Effector memory CD8-positive, alpha-beta T cell (primary cell): Measurements from ENCODE around the gene SURF6.
A peak's percentile ranks its signal among the peaks of the same experiment; 100 is the strongest.

Experiments
- ATAC-seq: fragments of 150-1000 bp; cut with Tn5 transposase; replicated peaks from 2 replicates; pipeline ENCODE4 v1.10.0; 2021; ENCODE audit warnings: mild to moderate bottlenecking, moderate library complexity
- DNase-seq, 3 experiments: peaks; one replicate each; pipeline ENCODE4 v3.0.0; 2021
- H3K27ac Mint-ChIP-seq, 2 donors: one replicate each; pipeline ENCODE4 v1.8.0; 2022; ENCODE audit warnings: mild to moderate bottlenecking in 2 of 2, mixed read lengths in 2 of 2, moderate library complexity in 2 of 2
- H3K27me3 Mint-ChIP-seq, 2 donors: one replicate each; pipeline ENCODE4 v1.8.0; 2022; ENCODE audit warnings: mixed read lengths in 2 of 2
- H3K36me3 Mint-ChIP-seq: one replicate; pipeline ENCODE4 v1.8.0; 2022; ENCODE audit warnings: mild to moderate bottlenecking, moderate library complexity, mixed read lengths; ENCODE audit not compliant: insufficient read depth
- H3K4me1 Mint-ChIP-seq, 2 donors: one replicate each; pipeline ENCODE4 v1.8.0; 2022; ENCODE audit warnings: low read depth in 2 of 2, mixed read lengths in 2 of 2
- H3K4me3 Mint-ChIP-seq, 2 donors: one replicate each; pipeline ENCODE4 v1.8.0; 2022; ENCODE audit warnings: mild to moderate bottlenecking in 2 of 2, mixed read lengths in 2 of 2, moderate library complexity in 2 of 2
- H3K9me3 Mint-ChIP-seq, 2 donors: one replicate each; pipeline ENCODE4 v1.8.0; 2022; ENCODE audit warnings: mixed read lengths in 2 of 2

Gene SURF6

DNA sequence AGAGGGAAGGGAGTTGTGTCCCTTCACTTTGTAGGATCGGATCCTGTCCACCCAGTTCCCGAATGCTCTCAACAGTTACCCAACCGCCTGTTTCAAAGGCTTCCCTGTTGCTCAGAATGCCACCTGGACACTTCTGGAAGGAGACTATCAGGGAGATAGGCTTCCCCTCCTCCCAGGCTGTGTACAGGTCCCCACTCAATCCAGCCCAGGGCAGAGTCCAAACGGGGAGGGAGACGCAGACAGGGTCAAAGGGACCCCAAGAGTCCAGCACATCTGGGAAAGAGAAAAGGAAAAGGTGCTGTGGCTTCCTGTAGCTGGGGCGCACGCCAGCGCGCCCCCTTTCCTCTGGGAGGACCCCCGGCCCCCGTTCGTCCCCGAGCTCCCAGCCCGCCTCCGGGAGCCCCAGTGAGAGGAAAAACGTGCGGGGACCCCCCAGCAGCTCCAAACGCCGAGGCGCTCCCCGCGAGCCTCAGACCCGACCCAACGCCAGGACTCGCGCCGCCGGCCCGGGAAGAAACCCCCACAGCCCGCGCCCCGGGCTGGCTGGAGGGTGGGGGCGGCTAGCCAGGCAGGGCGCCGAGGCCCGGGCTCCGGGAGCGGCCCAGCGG lies 39.2 kb upstream of the SURF6 start:
- ATAC-seq = no peak
- Mint-ChIP-seq H3K9me3 (no peaks in the 10 kb centered on the region), H3K27ac (peak overlapping the region; percentile 97 to 98), H3K4me1 (peaks cover 28 to 41% of the 10 kb centered on the region in 2 donors), H3K36me3 (peaks cover 52% of the 10 kb centered on the region), H3K4me3 (peak overlapping the region; percentile 93 to 94), H3K27me3 (no peaks in the 10 kb centered on the region)
- DNase-seq = no peak

DNA sequence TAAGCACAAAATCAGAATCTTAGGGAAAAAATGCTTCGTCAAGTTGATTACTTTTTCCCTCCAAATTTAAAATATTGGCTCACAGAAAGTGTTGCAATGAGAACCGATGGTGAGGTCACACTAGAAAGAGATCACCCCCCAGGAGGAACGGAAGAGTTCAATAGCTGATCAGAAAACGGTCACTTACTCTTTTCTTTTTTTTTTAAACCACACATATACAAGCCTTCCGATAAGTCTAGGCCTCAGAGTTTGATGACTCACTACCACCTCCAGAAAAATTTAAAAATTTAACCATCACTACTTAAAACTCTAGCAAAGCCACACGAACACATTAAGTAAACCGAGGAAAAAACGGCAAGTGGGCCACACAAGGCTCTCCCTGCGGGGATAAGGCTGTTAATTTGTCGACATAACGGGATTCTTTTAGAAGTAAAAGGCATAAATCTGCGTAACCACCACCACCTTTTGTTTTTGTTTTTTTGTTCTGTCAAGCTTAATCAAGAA lies 38.7 kb upstream of the SURF6 start:
- Mint-ChIP-seq H3K4me1 (peaks cover 33 to 47% of the 10 kb centered on the region in 2 donors), H3K9me3 (no peaks in the 10 kb centered on the region), H3K4me3 (peak overlapping the region; percentile 93 to 94), H3K27me3 (no peaks in the 10 kb centered on the region), H3K36me3 (peaks cover 57% of the 10 kb centered on the region), H3K27ac (peak overlapping the region; percentile 97 to 98)
- peak; percentile 29 for ATAC-seq
- no peak for DNase-seq

DNA sequence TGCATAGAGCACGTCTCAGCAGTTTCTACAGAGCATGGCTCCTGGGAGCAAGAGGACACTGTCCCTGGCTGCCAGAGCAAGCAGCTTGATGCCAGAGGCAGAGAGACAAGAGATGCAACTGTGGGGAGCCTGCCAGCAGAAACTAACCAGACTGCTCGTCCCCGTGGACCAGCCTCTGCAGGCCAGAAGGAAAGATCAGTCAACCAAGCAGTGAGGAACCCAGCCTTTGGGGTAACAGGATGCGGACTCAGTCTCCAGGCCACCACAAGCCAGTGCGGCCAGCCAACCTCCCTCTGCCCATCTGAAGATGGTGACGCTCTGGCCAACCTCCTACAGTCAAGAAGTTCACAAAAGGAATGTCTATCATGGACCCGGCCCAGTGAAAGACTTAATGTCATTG lies 36.2 kb upstream of the SURF6 start:
- DNase-seq = no peak
- Mint-ChIP-seq H3K27me3 (no peaks in the 10 kb centered on the region), H3K4me3 (peak overlapping the region; percentile 93 to 94), H3K27ac (peak overlapping the region; percentile 94 to 97), H3K36me3 (peaks cover 79% of the 10 kb centered on the region), H3K4me1 (peaks cover 59 to 61% of the 10 kb centered on the region in 2 donors), H3K9me3 (no peaks in the 10 kb centered on the region)
- no peak for ATAC-seq

DNA sequence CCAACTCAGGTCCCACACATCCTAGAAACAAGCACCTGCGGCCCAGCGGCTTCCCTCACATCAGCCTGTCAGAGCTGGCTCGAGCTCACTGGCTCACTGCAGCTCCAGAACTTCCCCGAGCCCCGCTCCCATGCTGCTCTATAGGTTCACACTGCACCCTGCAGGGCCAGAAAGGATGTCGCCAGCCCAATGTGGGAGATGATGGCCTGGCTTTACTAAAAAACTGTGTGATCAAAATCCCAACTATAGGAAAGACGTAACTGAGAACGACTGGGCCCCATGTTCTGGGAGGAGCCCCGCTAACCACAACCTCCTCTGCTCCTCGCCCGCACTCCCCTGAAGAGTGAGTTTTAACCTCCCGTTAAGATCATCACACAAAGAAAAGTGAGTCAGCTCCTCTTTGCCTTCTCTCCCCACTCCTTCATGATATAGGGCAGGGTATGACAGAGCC lies 35.3 kb upstream of the SURF6 start:
- H3K27me3 Mint-ChIP-seq = no peaks in the 10 kb centered on the region
- peak overlapping the region; percentile 94 to 97 for H3K27ac Mint-ChIP-seq
- peaks cover 85% of the 10 kb centered on the region for H3K36me3 Mint-ChIP-seq
- H3K4me3 Mint-ChIP-seq = peak overlapping the region; percentile 93 to 94
- DNase-seq = peak; percentile 54 to 59 (median 55)
- peak; percentile 49 for ATAC-seq
- peaks cover 61% of the 10 kb centered on the region in 2 donors for H3K4me1 Mint-ChIP-seq
- no peaks in the 10 kb centered on the region for H3K9me3 Mint-ChIP-seq

DNA sequence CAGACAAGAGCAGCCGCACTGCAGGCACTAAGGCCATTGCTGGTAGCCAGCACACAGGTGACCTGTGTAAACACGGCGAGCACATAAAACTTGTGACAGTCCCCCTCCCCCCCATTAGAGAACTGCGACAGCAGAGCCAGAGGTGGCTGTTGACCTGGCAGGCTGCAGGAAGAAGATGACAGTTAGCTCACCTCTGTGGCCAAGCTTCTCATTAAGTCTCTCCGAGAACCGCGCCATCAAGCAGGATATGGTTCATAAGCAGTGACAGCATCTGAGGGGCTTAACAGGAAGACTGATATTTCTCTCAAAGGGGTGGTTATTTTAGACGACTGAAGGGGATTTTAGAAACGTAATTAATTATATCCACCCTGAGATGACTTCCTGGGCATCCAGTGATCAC lies 34.7 kb upstream of the SURF6 start:
- ATAC-seq (peak; percentile 64), DNase-seq (peak; percentile 59 to 62 (median 61))
- Mint-ChIP-seq H3K36me3 (peaks cover 91% of the 10 kb centered on the region), H3K4me3 (peak overlapping the region; percentile 93 to 94), H3K27me3 (no peaks in the 10 kb centered on the region), H3K27ac (peak overlapping the region; percentile 94 to 97), H3K4me1 (peaks cover 61 to 67% of the 10 kb centered on the region in 2 donors), H3K9me3 (no peaks in the 10 kb centered on the region)

DNA sequence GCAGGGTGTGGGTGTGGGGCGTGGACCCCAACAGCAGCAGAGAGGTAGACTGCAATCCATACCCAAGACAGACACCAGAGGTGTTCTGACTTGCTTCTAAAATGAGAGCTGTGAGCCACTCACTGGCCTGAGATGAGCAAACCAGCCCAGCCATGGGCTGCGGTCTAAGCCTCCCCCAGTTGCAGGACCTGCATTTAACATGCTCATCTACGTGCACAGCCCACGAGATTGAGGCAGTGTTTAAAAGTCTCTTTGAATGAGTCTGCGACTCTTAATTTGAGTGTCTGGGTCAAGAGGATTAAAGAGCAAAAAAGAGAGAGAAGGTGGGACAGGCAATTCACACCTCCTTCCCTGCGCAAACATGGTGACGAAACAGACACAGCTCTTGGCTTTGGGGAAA lies 33.9 kb upstream of the SURF6 start:
- peak overlapping the region; percentile 94 to 97 for H3K27ac Mint-ChIP-seq
- no peaks in the 10 kb centered on the region for H3K27me3 Mint-ChIP-seq
- peak overlapping the region; percentile 93 to 94 for H3K4me3 Mint-ChIP-seq
- peak; percentile 27 for ATAC-seq
- no peaks in the 10 kb centered on the region for H3K9me3 Mint-ChIP-seq
- peak in 1 of 3 experiments; percentile 31 for DNase-seq
- peaks cover 94% of the 10 kb centered on the region for H3K36me3 Mint-ChIP-seq
- peaks cover 57 to 68% of the 10 kb centered on the region in 2 donors for H3K4me1 Mint-ChIP-seq

DNA sequence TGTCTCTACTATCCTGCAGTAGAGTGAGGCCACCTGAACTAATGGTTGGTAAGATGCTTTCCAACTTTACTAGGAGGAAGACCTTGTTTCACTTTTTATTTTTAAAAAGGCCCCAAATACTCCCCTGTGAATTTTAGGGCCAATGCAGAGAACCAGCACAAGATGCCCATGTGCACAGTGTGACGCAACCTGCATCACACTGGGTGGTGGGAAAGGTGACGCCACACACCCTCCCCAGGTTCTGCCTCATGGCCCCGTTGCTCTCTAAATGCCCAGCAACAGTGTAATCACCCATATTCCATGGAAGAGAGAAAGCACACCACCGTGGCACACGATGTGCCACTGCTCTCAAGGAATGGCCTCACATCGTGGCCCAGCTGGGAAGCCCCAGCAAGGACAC lies 33.4 kb upstream of the SURF6 start:
- Mint-ChIP-seq H3K4me1 (peaks cover 52 to 68% of the 10 kb centered on the region in 2 donors), H3K9me3 (no peaks in the 10 kb centered on the region), H3K27me3 (no peaks in the 10 kb centered on the region), H3K36me3 (peaks cover 94% of the 10 kb centered on the region), H3K4me3 (peak overlapping the region; percentile 93 to 94), H3K27ac (peak overlapping the region; percentile 94 to 97)
- DNase-seq (no peak), ATAC-seq (peak; percentile 4)

DNA sequence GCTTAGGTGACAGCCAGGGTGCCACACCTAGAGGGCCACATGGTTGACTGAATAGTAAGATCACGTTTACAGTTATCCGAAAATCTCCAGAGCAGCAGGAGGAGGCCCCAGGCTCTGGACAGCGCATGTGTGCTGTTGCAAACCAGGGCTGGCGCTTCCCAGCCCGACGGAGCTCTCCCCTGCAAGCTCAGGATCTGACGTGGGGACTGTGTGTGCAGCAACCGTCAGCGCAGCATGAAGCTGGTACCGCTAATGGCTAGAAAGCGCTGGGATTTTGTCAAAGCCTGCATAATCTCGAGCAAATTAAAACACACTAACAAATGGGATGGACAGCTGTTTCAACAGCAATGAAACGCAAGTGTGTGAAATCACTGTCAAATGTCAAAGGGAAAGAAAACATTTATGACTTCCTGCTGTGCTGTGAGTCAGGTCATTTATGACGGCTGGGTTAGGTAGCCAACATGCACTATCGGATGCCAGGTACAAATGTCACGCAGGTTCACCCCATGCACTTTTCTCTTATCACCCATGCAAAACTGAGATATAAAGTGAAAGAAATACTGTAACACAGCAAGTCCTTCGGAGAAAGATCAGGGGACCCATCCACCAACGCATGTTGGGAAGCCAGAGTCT lies 32.4 kb upstream of the SURF6 start:
- Mint-ChIP-seq H3K36me3 (peaks cover 95% of the 10 kb centered on the region), H3K27me3 (no peaks in the 10 kb centered on the region), H3K4me1 (peaks cover 56 to 71% of the 10 kb centered on the region in 2 donors), H3K27ac (peak overlapping the region; percentile 94 to 97), H3K9me3 (no peaks in the 10 kb centered on the region), H3K4me3 (peak overlapping the region; percentile 93 to 94)
- no peak for ATAC-seq
- no peak for DNase-seq

DNA sequence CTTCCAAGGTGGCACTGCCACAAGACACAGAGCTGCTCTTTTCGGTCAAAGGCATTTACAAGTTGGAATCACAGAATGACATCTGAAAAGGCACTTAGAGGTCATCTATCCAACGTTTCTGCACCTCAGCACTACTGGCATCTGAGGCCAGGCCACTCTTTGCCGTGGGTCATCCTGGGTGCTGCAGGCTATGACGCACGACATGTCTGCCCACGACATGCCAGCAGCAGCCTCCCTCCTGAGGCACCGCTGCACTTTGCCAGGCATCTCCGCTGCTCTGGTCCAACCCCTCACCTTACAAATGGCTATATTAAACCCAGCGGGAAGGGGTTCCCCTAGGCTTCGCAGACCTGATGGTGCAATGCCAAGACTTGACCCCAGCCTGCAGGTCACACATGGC lies 31.8 kb upstream of the SURF6 start:
- DNase-seq = no peak
- Mint-ChIP-seq H3K9me3 (no peaks in the 10 kb centered on the region), H3K27ac (peak overlapping the region in 1 of 2 donors; percentile 97), H3K27me3 (no peaks in the 10 kb centered on the region), H3K36me3 (peaks cover 95% of the 10 kb centered on the region), H3K4me1 (peaks cover 55 to 70% of the 10 kb centered on the region in 2 donors), H3K4me3 (peak overlapping the region in 1 of 2 donors; percentile 94)
- ATAC-seq = no peak

DNA sequence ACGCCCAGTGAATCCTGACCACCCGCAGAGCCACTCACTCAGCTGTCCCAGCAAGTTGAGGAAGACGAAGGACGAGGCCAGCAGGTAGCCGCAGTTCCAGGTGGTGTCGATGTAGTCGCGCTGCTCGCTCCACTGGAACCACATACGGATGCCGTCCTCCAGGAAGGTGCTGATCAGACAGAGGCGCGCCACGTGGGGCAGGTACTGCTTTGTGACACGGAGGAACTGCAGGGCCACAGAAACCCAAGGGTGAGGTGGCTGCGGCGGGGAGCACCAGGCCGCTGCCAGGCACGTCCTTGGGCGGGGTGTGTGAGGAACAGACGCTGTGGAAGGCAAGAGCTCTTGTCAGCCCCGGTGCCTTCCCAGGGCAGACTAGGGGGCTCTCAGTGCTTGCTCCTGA lies 31.2 kb upstream of the SURF6 start:
- H3K27ac Mint-ChIP-seq = peak overlapping the region in 1 of 2 donors; percentile 54
- no peak for ATAC-seq
- peaks cover 95% of the 10 kb centered on the region for H3K36me3 Mint-ChIP-seq
- H3K27me3 Mint-ChIP-seq = no peaks in the 10 kb centered on the region
- DNase-seq = no peak
- H3K9me3 Mint-ChIP-seq = no peaks in the 10 kb centered on the region
- H3K4me3 Mint-ChIP-seq = peak overlapping the region in 1 of 2 donors; percentile 10
- H3K4me1 Mint-ChIP-seq = peaks cover 50 to 65% of the 10 kb centered on the region in 2 donors

DNA sequence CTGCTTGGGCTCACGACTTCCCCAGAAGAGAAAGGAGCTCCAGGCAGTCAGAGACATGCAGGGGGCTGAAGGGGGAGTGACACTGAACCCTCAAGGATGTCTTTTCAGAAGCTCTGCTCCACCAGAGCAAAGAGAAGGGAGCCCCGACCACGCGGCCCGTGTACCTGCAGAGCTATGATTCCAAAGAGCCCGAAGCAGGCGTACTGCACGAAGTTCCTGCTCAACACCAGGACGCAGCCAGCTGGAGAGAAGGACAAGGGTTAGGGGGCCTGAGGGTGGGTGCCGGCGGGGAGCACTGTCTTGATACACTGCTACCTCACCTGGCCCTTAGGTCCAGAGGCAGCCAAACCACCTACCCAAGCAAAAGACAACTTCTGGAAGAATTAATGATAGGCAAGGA lies 30.4 kb upstream of the SURF6 start:
- Mint-ChIP-seq H3K27ac (no peak overlapping the region), H3K4me3 (no peak overlapping the region), H3K9me3 (no peaks in the 10 kb centered on the region), H3K36me3 (peaks cover 98% of the 10 kb centered on the region), H3K4me1 (peaks cover 45 to 62% of the 10 kb centered on the region in 2 donors), H3K27me3 (no peaks in the 10 kb centered on the region)
- ATAC-seq (no peak), DNase-seq (no peak)

DNA sequence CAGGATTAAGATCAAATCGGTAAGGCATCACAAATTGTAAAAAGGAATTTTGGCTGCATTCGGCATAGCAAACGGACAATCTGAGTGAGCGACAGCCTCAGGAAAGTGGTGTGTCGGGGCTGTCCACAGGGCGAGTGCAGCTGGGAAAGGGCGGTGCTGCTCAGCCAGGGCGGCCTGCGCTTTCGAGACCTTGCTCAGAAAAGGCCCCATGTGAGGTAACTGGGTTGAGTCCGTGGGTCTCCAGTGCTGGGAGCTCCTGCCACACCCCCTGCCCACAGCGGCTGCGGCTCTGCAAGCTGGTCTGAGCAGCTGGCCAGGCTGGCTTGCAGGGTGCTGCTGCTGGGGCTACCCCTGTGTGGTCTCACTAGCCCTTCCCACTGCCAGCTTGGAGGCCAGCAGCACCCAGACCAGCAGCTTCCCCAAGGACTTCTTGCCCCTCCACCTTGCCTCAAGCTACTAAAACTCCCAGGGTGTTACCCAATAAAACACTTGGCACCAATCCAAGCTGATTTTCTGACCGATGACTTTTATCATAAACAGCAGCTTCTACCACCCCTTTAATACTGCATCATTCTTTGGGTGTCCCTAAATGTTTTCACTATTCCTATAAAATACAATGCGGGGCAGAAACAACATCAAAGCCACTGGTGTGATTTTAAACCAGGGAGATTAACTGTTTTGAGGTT lies 26.5 kb upstream of the SURF6 start:
- Mint-ChIP-seq H3K36me3 (peaks cover 95% of the 10 kb centered on the region), H3K9me3 (no peaks in the 10 kb centered on the region), H3K4me3 (no peak overlapping the region), H3K4me1 (peaks cover 40 to 43% of the 10 kb centered on the region in 2 donors), H3K27ac (peak overlapping the region; percentile 61 to 77), H3K27me3 (no peaks in the 10 kb centered on the region)
- ATAC-seq = no peak
- DNase-seq = no peak

DNA sequence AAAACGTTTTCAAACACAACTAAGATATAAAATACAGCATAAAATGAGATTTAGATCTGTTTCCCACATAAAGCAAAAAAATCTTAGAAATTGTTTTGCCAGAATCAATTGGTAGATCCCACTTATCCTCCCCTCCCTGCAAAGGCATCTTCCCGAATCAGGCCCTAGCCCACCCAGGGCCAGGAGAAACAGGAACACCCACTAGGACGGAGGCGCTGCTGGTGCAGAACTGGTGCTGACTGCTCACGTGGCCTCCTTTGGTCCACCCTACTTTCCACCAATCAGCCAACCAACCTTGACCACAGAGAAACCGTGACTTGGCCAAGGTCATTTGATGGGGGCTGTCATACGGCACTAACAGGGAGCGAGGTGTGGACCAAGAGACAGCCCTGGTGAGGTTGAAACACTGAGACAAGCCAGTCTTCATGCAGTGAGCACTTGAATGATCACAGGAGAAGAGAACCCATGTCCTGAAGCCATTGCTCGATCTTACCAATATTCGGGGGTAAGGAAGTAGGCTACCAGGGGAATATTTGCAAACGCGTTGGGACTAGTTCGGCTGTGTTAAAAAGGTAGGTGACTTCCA lies 25.6 kb upstream of the SURF6 start:
- Mint-ChIP-seq H3K36me3 (peaks cover 94% of the 10 kb centered on the region), H3K27ac (peak overlapping the region; percentile 44 to 77), H3K4me3 (peak overlapping the region in 1 of 2 donors; percentile 33), H3K9me3 (no peaks in the 10 kb centered on the region), H3K4me1 (peaks cover 43 to 45% of the 10 kb centered on the region in 2 donors), H3K27me3 (no peaks in the 10 kb centered on the region)
- DNase-seq (no peak), ATAC-seq (no peak)
